Heart left ventricle (tissue), 13 donors: ENCODE measurements around the gene C1QTNF4.

Experiments used
- POLR2A ChIP-seq, 2 donors: fragments of 450-650 bp; IDR thresholded peaks; one replicate each; pipeline ENCODE4 v1.6.1; 2017; ENCODE audit warnings: antibody characterized with exemption in 2 of 2, mild to moderate bottlenecking in 2 of 2, moderate library complexity in 2 of 2
- TF ChIP-seq, protein P1 (sequence below), 12 donors: fragments of 200-600 bp; sonication (generic) in 4 of 12; IDR thresholded peaks; one replicate each; pipeline versions ENCODE4 v1.5.0 to v1.8.0; 2018 to 2022; ENCODE audit warnings: antibody characterized with exemption in 12 of 12, mild to moderate bottlenecking in 5 of 12
- donor health status: ischemic (EF 13 %, LVEDD 7.1; RV severe dilation, severe dysfunction).
- donor health status: DM: no; HTN: yes; CAD: no.
- donor health status: DM: no; HTN: no; CAD: no.
- donor health status: ischemic (EF 25% LVEDD 6.9; RV normal size, moderate dysfunction).
- donor health status: ischemic (EF 25% LVEDD 5.7; RV mildly dilated, moderate dysfunction).
- donor health status: ischemic (EF 35%, LVEDD 5.7; RV mildly dilated, moderate dysfunction).
- donor health status: nonischemic (EF 11% LVEDD 7.7; RV severe dilation, severe dysfunction).
- donor health status: DM: yes; HTN: yes; CAD: no.
- donor health status: PGD.
- donor health status: ischemic (EF 29% LVEDD 5.4; RV normal size, mild dysfunction).
- donor health status: nonischemic (EF 23%, LVEDD 6.1; RV moderate dilation, normal function).

DNA sequence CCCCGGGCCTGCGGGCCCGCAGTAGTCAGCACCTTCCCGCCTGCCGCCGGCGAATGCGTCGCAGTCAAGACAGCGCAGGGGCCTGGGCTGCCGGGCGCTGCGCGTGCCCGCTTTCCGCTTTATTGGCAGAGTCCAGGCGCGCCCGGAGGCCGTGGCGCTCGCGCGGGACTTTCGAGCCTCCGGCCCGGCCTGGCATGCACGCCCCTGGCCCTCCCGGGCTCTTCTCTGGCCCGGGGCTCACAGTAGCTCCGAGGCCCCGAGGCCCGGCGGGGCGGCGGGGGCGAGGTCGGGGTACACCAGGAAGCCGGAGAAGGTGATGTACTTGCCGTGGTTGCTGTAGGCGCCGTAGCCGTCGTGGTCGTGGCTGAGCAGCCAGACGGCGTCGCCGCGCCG is 4.6 kb downstream of the C1QTNF4 start:
- TF ChIP-seq POLR2A (IDR thresholded peaks at IDR 0.05) = no peak
- TF ChIP-seq, protein P1, sequence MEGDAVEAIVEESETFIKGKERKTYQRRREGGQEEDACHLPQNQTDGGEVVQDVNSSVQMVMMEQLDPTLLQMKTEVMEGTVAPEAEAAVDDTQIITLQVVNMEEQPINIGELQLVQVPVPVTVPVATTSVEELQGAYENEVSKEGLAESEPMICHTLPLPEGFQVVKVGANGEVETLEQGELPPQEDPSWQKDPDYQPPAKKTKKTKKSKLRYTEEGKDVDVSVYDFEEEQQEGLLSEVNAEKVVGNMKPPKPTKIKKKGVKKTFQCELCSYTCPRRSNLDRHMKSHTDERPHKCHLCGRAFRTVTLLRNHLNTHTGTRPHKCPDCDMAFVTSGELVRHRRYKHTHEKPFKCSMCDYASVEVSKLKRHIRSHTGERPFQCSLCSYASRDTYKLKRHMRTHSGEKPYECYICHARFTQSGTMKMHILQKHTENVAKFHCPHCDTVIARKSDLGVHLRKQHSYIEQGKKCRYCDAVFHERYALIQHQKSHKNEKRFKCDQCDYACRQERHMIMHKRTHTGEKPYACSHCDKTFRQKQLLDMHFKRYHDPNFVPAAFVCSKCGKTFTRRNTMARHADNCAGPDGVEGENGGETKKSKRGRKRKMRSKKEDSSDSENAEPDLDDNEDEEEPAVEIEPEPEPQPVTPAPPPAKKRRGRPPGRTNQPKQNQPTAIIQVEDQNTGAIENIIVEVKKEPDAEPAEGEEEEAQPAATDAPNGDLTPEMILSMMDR (IDR thresholded peaks at IDR 0.05) = no peak
